Activated T-cell treated with anti-CD3 and anti-CD28 coated beads, Interleukin-2, amount 50 U/mL, for 72 hours (primary cell): Measurements from ENCODE around the gene DMAC1. TPM values are rescaled to one million over a fixed set of nuclear protein-coding genes. Genes with fewer than 3 reads are reported as not detected.

Experiments used
- ATAC-seq, 2 donors: fragments of 150-1000 bp; cut with Tn5 transposase; replicated peaks in 1 of 2; 2 replicates each; pipeline ENCODE4 v1.10.0; 2021; ENCODE audit warnings: moderate library complexity in 2 of 2, mild to moderate bottlenecking in 1 of 2
- DNase-seq, 2 donors: peaks; one replicate each; pipeline ENCODE4 v3.0.0; 2021 to 2022; ENCODE audit warnings: mixed read lengths in 1 of 2
- H3K27ac Mint-ChIP-seq: one replicate; pipeline ENCODE4 v1.8.0; 2022; ENCODE audit warnings: mild to moderate bottlenecking, moderate library complexity, mixed read lengths
- H3K27me3 Mint-ChIP-seq: one replicate; pipeline ENCODE4 v1.8.0; 2022; ENCODE audit warnings: low read depth, mixed read lengths
- H3K36me3 Mint-ChIP-seq, 2 donors: one replicate each; pipeline ENCODE4 v1.8.0; 2022; ENCODE audit warnings: mixed read lengths in 2 of 2, mild to moderate bottlenecking in 1 of 2; ENCODE audit not compliant: insufficient read depth in 2 of 2
- H3K4me1 Mint-ChIP-seq: one replicate; pipeline ENCODE4 v1.8.0; 2022; ENCODE audit warnings: low read depth, mixed read lengths
- H3K4me3 Mint-ChIP-seq, 2 donors: one replicate each; pipeline ENCODE4 v1.8.0; 2022; ENCODE audit warnings: mild to moderate bottlenecking in 2 of 2, mixed read lengths in 2 of 2, moderate library complexity in 2 of 2
- H3K9me3 Mint-ChIP-seq, 2 donors: one replicate each; pipeline ENCODE4 v1.8.0; 2022; ENCODE audit warnings: mixed read lengths in 2 of 2
- total RNA-seq, 2 donors: library from RNA; stranded (reverse); gene quantifications; one replicate each; pipeline ENCODE4 v1.2.3, GENCODE V29; 2022

Gene DMAC1, protein sequence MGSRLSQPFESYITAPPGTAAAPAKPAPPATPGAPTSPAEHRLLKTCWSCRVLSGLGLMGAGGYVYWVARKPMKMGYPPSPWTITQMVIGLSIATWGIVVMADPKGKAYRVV
- total RNA-seq = 10 to 100 TPM; 34.2 to 39.6 TPM

DNA sequence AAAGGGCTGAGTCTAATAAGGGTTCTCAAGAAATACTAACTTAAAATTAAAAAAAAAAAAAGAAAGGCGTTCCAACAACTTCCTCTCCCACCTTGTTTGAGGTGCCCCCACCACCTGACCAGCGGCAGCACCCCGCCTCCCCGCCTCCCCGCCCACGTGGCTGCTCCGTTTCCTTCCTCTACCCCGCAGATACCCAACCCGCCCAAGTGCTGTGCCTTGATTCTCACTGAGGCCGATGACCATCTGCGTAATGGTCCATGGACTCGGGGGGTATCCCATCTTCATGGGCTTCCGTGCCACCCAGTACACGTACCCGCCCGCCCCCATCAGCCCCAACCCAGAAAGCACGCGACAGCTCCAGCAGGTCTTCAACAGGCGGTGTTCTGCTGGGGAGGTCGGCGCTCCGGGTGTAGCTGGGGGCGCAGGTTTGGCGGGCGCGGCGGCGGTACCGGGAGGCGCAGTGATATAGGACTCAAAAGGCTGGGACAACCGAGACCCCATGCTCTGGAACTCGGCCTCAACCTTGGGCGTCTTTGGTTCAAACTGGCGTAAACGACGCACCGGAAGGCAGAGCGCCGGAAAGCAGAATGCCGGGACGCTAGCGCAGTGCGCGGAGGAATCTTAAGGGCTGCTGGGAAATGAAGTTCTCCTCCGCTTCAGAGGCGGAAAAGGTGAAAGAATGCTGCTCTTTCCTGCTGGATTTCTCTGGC lies at the start of gene DMAC1:
Gene DMAC1 (minus strand): TSS at position 545 of the 710 bp plus-strand sequence. CDS start 44 bp downstream, at position 501.
- ATAC-seq (peak; percentile 91), DNase-seq (peak; percentile 73 to 76)
- peaks cover 1 to 9% of the 10 kb centered on the region in 2 donors for H3K36me3 Mint-ChIP-seq
- H3K9me3 Mint-ChIP-seq = no peaks in the 10 kb centered on the region
- H3K4me1 Mint-ChIP-seq = peaks cover 34% of the 10 kb centered on the region
- H3K4me3 Mint-ChIP-seq = peak within 1 kb of the TSS; percentile 84 to 95
- H3K27ac Mint-ChIP-seq = peak within 1 kb of the TSS; percentile 98
- no peaks in the 10 kb centered on the region for H3K27me3 Mint-ChIP-seq

DNA sequence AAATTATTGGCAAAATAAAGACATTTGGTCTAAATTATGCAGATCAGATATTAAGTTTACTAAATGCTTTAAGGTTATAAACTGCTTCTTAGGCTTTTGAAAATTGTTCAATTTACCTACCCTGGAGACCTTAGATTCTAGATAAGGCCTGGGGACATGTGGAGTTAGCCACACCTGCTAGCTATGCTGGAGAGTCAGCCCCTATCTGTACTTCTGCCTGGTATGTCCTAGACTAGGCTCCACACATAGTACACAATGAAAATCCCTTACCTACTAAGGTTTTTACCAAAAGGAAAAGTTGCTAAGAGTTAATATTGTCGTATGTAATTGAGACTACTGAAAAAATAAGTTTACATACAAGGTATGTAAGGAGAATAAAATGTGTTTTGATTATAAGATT lies 49.8 kb upstream of the DMAC1 start:
- H3K4me1 Mint-ChIP-seq = no peaks in the 10 kb centered on the region
- no peak overlapping the region for H3K27ac Mint-ChIP-seq
- no peak overlapping the region for H3K4me3 Mint-ChIP-seq
- H3K27me3 Mint-ChIP-seq = no peaks in the 10 kb centered on the region
- DNase-seq = no peak
- no peaks in the 10 kb centered on the region for H3K9me3 Mint-ChIP-seq
- no peak for ATAC-seq
- no peaks in the 10 kb centered on the region for H3K36me3 Mint-ChIP-seq

DNA sequence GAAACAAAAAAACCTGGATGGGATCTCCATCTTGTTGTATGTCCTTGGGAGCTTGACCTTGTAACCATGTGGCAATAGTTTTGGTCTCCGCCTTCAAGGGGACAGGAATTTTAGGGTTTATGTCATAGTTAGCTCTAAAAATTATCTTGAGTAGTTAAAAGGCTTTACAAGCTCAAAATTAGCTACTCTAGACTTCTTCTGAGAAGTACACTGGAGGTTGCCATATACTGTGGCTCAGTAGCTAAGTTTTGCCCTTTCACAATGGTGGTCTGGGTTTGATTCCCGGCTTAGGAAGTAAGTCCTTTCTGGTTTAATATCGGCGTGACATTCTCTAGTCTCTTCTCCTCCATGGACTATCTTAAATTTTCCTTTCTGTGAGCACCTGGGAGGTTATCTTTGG lies 48.9 kb upstream of the DMAC1 start:
- Mint-ChIP-seq H3K4me1 (no peaks in the 10 kb centered on the region), H3K27me3 (no peaks in the 10 kb centered on the region), H3K4me3 (no peak overlapping the region), H3K9me3 (no peaks in the 10 kb centered on the region), H3K27ac (no peak overlapping the region), H3K36me3 (no peaks in the 10 kb centered on the region)
- DNase-seq (no peak), ATAC-seq (no peak)

DNA sequence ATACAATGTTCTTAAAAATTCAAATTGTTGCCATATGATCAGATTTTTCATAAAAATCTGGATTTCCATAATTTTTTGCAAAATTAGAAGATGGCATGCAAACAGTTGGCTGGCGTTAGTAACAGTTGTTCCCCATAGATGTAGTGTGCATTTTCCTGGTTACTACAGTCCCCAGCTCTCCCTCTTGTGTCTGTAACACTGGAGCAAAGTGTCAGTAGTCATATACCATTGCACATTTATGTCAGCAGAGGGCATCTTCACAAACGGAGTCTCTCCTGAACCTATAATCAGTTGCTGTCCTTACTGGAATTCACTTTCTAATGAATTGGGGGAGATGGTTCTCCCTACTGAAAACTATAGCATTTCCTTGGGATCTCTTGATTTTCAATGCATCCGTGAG lies 44.7 kb upstream of the DMAC1 start:
- no peak for DNase-seq
- no peaks in the 10 kb centered on the region for H3K36me3 Mint-ChIP-seq
- no peak overlapping the region for H3K4me3 Mint-ChIP-seq
- no peak overlapping the region for H3K27ac Mint-ChIP-seq
- no peaks in the 10 kb centered on the region for H3K27me3 Mint-ChIP-seq
- no peaks in the 10 kb centered on the region for H3K4me1 Mint-ChIP-seq
- H3K9me3 Mint-ChIP-seq = no peaks in the 10 kb centered on the region
- ATAC-seq = peak in 1 of 2 donors; percentile 34

DNA sequence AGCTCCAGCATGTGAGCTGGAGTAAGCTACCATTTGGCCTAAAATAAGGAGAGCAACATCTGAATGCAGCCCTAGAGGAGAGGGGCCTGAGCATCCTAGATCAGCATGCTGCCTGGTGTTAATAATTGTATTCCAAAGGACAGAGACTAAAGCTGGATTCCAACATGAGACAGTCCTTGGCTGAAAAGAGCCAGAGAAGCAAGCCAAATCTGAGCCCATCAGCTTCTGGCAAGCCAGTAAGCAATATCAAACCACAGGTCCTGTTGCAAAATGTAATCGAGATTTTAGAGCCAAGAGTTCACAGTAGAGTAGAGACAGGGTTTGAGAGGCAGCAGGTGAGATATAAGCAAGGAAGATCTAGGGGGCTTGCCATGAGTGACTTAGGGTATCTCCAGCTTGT lies 42.3 kb upstream of the DMAC1 start:
- ATAC-seq = no peak
- DNase-seq = no peak
- Mint-ChIP-seq H3K27me3 (no peaks in the 10 kb centered on the region), H3K4me1 (no peaks in the 10 kb centered on the region), H3K9me3 (peaks cover 0 to under 1% of the 10 kb centered on the region in 2 donors), H3K4me3 (no peak overlapping the region), H3K36me3 (no peaks in the 10 kb centered on the region), H3K27ac (no peak overlapping the region)

DNA sequence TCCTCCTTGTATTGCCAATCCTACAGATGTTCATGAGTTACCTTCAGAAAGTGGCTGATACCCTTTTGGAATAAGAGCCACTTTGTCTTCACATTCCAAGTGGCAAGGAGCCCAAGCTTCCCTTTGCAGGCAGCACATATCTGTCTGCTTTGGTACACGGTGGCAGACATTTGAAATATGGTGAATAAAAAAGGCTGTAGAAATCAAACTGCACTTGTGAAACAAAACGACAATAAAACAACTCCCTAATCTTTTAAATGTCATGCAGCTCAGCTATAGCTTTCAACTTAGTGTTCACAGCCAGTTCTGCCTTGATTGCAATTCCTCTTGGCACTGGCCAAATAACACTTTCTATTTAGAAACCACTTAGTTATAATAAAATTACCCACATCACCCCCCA lies 35.0 kb upstream of the DMAC1 start:
- H3K9me3 Mint-ChIP-seq = peaks cover 3 to 9% of the 10 kb centered on the region in 2 donors
- peaks cover 0 to 3% of the 10 kb centered on the region in 2 donors for H3K36me3 Mint-ChIP-seq

GRCh38 chr9:7828334-7828733 lies 28.8 kb upstream of the DMAC1 start:
- no peak overlapping the region for H3K27ac Mint-ChIP-seq
- peaks cover 0 to 4% of the 10 kb centered on the region in 2 donors for H3K9me3 Mint-ChIP-seq
- H3K4me1 Mint-ChIP-seq = no peaks in the 10 kb centered on the region
- no peaks in the 10 kb centered on the region for H3K27me3 Mint-ChIP-seq
- ATAC-seq = no peak
- no peak for DNase-seq
- no peaks in the 10 kb centered on the region for H3K36me3 Mint-ChIP-seq
- no peak overlapping the region for H3K4me3 Mint-ChIP-seq

More for the DNA sequence above, 35.0 kb upstream of the DMAC1 start:
- ATAC-seq (no peak), DNase-seq (no peak)
- Mint-ChIP-seq H3K27ac (no peak overlapping the region), H3K4me3 (no peak overlapping the region), H3K4me1 (no peaks in the 10 kb centered on the region), H3K27me3 (no peaks in the 10 kb centered on the region)

DNA sequence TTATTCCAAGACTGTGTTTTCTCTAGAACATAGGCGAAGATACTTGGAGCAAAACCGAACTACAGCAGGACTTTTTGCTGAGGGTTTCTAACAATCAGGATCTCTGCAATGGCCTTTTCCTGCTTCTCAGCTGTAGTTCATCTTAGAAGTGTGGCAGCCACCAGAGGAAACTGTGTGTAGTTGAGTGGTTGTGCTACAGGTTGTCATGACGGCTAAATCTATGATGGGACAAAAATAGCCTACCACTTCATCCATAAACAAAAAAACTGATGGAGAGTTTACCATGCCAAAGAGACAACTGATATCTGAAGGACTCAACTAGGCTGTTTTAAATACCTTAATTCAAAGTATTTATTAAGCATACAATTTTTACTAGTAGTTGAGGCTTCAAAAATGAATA lies 28.2 kb upstream of the DMAC1 start:
- DNase-seq (no peak), ATAC-seq (no peak)
- Mint-ChIP-seq H3K27ac (no peak overlapping the region), H3K9me3 (peaks cover 0 to 4% of the 10 kb centered on the region in 2 donors), H3K4me1 (no peaks in the 10 kb centered on the region), H3K4me3 (no peak overlapping the region), H3K36me3 (no peaks in the 10 kb centered on the region), H3K27me3 (no peaks in the 10 kb centered on the region)

- H3K9me3 Mint-ChIP-seq = peaks cover 0 to 4% of the 10 kb centered on the region in 2 donors
- no peak overlapping the region for H3K4me3 Mint-ChIP-seq
- no peak for ATAC-seq
- DNase-seq = no peak
- H3K27ac Mint-ChIP-seq = no peak overlapping the region
- no peaks in the 10 kb centered on the region for H3K27me3 Mint-ChIP-seq
- H3K36me3 Mint-ChIP-seq = no peaks in the 10 kb centered on the region
- no peaks in the 10 kb centered on the region for H3K4me1 Mint-ChIP-seq
Measured at GRCh38 chr9:7827056-7827455, 27.5 kb upstream of the DMAC1 start.

DNA sequence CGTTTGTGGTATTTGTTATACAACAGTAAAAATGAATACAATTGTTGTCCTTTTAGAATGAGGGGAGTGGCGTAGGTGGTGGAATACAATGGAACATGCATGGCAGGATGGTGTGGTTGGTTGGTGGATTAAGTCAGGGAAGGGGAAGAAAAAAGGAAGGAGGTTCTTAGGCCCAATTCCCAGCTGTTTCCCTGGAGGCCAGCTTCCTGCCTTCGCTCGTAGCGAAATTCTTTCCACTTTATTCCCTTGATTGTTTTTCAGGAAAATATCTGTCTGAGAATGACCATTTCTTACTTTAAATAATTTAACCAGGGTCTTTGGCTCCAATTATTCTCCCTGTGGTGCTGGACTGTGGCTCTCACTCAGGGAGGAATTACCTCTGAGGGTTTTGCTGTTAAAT lies 24.1 kb upstream of the DMAC1 start:
- Mint-ChIP-seq H3K27me3 (no peaks in the 10 kb centered on the region), H3K4me3 (no peak overlapping the region), H3K27ac (no peak overlapping the region), H3K9me3 (peaks cover 0 to 2% of the 10 kb centered on the region in 2 donors), H3K36me3 (no peaks in the 10 kb centered on the region), H3K4me1 (no peaks in the 10 kb centered on the region)
- ATAC-seq (no peak), DNase-seq (no peak)

GRCh38 chr9:7819984-7820383 lies 20.4 kb upstream of the DMAC1 start:
- Mint-ChIP-seq H3K27ac (no peak overlapping the region), H3K4me1 (no peaks in the 10 kb centered on the region), H3K27me3 (no peaks in the 10 kb centered on the region), H3K4me3 (no peak overlapping the region), H3K9me3 (peaks cover 0 to 2% of the 10 kb centered on the region in 2 donors), H3K36me3 (no peaks in the 10 kb centered on the region)
- ATAC-seq (no peak), DNase-seq (no peak)

- no peak overlapping the region for H3K4me3 Mint-ChIP-seq
- ATAC-seq = no peak
- H3K9me3 Mint-ChIP-seq = no peaks in the 10 kb centered on the region
- H3K36me3 Mint-ChIP-seq = no peaks in the 10 kb centered on the region
- no peaks in the 10 kb centered on the region for H3K4me1 Mint-ChIP-seq
- DNase-seq = no peak
- H3K27ac Mint-ChIP-seq = no peak overlapping the region
- H3K27me3 Mint-ChIP-seq = no peaks in the 10 kb centered on the region
Measured at GRCh38 chr9:7816021-7816420, 16.4 kb upstream of the DMAC1 start.

DNA sequence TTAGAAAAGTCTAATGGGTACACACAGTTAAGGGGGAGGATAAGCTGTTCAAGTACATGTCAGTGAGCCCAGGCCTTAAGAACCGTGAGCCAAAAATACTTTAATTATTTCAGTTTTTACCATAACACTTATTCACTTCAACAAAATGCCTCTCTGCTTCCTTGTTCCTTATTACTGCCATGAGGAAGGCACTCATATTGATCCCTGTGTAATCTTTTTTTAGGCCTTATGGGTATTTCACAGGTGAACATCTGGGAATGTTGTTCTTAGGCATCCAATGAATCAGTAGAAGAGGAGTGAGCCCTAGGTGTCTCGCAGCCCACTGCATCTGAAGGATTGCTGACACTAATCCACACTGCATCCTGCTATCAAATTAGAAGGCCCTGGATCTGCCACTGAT lies 13.5 kb upstream of the DMAC1 start:
- no peak for ATAC-seq
- no peaks in the 10 kb centered on the region for H3K9me3 Mint-ChIP-seq
- H3K27ac Mint-ChIP-seq = no peak overlapping the region
- DNase-seq = no peak
- no peak overlapping the region for H3K4me3 Mint-ChIP-seq
- H3K36me3 Mint-ChIP-seq = no peaks in the 10 kb centered on the region
- H3K27me3 Mint-ChIP-seq = no peaks in the 10 kb centered on the region
- no peaks in the 10 kb centered on the region for H3K4me1 Mint-ChIP-seq

DNA sequence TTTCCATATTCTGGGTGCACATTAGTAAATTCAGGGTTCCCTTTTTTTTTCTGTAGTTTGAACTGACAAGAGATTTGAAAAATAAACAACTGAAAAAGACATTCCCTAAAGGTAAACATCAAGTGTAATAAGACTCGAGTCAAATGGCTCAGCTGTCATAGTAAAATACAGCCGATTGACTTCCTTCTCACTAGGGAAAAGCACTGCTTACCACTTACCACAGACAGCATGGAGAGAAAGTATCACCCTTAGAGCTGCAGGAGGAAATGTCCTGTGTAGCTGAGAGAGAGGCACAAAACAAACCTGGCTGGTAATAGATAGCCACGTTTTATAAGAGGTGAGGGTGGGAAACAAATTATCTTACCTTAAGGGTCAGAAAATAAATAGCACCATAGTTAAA lies 12.1 kb upstream of the DMAC1 start:
- ATAC-seq (no peak), DNase-seq (no peak)
- Mint-ChIP-seq H3K27me3 (no peaks in the 10 kb centered on the region), H3K4me1 (no peaks in the 10 kb centered on the region), H3K36me3 (no peaks in the 10 kb centered on the region), H3K27ac (no peak overlapping the region), H3K9me3 (no peaks in the 10 kb centered on the region), H3K4me3 (no peak overlapping the region)
